Occipital lobe (tissue), 2 donors: ENCODE measurements around the gene MYO1D. TPM values are rescaled to one million over a fixed set of nuclear protein-coding genes. Genes with fewer than 3 reads are reported as not detected.
"Not testable (repeated sequence)": the region's sequence is repeated elsewhere in the genome, so short reads cannot be mapped to it uniquely, and the experiment has no call there.

ENCODE experiments used
- DNase-seq: peaks from one replicate; lab custom pipeline; 2025; lab: John Stamatoyannopoulos, UW
- total RNA-seq: library from RNA; depleted of rRNA; stranded (reverse); fragments of >200 nt; gene quantifications from one replicate; pipeline ENCODE4 v1.2.3, GENCODE V29; 2014

The MYO1D gene
- total RNA-seq, 1 donor from 2014 or later, result 61.0 TPM

GRCh38 chr17:32894245-32894644, 17.3 kb upstream of the MYO1D start:
- DNase-seq, result no peak

GRCh38 chr17:32887410-32887809, 10.5 kb upstream of the MYO1D start:
- DNase-seq, result not testable (repeated sequence)

DNA sequence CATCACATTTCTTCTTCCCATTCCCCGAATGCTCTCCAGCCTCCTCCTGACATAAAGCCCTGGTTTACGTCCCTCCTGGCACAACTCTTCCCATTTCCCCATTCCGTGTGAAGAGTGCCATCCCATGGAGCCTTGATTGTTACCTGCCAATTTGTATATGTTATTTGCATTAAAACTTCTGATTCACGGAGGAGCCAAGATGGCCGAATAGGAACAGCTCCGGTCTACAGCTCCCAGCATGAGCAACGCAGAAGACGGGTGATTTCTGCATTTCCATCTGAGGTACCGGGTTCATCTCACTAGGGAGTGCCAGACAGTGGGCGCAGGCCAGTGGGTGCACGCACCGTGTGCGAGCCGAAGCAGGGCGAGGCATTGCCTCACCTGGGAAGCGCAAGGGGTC, 10.0 kb upstream of the MYO1D start:
- not testable (repeated sequence) for DNase-seq

GRCh38 chr17:32882734-32883133, 5.8 kb upstream of the MYO1D start:
- no peak for DNase-seq

DNA sequence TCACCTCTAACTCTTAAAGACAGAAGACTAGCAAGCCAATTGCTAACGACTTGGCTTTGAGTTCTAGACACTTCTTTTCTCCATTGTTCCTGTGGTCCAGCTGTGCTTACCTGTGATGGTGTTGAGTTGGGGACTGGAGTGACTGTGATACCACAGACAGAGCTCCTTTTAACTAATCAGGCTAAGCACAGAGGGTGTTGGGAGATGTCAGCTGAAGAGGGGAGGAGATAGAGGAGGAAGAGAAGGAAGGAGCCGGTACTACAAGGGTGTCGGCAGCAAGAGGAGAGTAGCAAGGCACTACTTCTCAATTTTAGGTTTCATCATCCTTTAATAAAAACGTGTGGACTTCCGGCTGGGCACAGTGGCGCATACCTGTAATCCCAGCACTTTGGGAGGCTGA, 5.1 kb upstream of the MYO1D start:
- DNase-seq, result no peak

DNA sequence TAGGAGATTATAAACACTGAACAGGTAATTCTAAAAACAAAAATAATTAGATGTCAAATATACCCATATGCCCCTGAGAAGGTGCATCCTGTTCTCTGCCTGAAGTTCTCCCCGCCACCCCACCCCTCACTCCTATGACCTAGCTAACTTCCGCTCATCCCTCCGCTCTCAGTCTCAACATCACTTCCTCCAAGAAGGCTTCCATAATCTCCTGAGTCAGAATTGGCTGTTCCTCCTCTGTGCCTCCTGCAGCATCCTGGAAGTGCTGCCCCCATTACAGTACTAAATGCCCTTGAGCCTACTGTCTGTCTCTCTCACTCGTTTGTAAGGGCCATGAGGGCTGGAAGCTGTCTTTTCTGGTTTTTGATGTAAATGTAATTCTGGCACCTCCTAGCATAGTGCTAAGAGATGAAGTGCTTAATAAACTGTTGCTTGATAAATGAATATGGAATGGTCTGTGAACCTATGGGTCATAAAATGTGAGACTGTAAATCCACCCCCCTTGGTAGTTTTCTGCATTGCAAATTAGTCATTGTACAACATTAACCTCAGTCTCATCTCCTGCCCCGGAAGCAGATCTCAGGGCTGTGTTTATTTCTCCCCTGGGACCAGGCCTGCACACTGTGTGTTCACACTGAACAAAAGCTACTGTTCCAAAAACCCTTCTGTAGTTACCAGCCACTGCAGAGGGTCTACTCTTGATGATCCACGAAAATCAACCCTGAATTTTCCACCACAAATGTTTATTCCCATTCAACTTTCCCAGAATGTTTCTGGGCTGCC, 3.9 kb upstream of the MYO1D start:
- DNase-seq, result no peak

DNA sequence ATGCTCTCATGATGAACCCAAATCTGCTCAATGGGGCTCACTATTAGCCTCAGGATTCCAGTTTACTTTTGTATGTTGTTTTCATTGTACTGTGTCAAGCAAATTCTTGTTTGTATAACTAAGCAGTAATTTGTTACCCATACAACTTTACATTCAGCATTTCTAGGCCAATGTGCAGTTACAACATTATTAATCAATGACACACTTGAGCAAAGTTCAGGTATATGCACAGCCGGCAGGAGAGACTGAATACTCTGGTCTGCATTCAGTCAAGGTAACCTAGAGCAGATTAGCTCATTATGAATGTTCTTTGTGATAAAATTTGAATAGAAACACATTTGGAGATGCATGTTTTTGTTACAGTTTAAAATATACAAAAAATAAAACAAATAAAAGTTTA, 2.2 kb upstream of the MYO1D start:
- DNase-seq, result no peak

DNA sequence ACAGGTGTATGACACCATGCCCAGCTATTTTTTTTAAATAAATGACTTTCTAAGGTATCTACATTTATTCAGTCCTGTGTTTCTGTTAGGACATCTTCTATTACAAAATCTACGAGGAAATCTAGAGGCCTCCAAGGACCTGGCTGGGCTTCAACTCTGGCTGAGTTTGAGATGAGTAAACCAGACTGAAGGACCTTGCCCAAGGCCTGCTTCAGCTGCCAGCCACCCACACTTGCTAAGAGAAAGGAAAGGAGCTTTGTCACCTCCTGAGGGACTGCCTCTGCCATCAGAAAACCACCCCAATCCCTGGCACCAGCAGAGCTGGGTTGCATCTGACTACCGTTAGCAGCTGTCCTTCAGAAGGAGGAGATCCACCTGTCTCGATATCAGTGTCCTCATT, 1.3 kb upstream of the MYO1D start:
- peak; percentile 29 for DNase-seq

DNA sequence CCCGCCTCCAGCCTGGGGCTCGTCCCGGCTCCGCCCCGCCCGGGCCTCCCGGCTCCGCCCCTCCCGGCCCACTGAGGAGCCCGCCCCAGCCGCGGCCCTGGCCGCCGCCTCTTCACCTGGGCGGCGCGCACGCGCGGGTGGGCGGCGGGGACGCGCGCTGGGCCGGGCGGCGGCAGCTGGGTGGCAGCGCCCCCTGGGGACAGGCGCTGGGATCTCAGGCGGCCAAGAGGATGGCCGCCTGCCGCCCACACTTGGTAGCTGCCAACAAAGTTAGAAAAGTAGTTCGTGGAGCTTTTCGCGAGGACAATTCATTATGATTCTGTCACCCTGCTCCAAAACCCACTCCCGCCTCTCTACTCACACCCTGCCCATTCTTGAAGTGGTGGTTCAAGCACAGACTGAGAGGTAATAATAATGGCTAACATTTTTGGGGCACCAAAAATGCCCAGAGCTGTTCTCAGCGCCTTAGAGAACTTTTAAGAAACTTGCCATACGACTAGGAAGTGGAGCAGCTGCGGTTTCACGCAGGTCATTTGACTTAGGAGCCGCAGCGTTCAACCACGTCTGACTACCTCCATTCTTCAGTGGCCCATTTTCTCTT, 340 bp upstream of the MYO1D start:
- peak; percentile 80 for DNase-seq

DNA sequence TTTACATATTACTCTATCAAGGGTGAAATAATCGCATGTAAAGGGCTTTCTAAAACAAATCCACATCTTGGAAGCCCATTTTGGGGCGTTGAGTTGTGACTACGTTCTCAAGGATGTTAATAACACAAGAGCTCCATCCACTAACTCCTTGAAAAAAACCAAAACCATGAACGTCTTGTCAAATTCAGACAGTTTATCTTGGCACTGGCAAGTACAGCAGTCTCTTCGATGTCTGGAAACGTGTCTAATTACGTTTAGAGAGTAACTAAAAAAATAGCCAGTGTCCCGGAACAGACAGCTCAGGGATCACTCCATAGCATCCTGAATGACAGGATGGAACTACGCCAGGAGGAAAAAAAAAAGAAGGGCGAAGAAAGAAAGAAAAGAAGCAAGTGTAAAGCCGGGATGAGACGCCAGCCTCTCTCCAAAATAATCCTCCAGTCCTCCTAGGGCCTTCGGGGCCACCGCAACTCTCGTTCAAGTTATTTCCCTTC, 954 bp downstream of the MYO1D start:
- no peak for DNase-seq

DNA sequence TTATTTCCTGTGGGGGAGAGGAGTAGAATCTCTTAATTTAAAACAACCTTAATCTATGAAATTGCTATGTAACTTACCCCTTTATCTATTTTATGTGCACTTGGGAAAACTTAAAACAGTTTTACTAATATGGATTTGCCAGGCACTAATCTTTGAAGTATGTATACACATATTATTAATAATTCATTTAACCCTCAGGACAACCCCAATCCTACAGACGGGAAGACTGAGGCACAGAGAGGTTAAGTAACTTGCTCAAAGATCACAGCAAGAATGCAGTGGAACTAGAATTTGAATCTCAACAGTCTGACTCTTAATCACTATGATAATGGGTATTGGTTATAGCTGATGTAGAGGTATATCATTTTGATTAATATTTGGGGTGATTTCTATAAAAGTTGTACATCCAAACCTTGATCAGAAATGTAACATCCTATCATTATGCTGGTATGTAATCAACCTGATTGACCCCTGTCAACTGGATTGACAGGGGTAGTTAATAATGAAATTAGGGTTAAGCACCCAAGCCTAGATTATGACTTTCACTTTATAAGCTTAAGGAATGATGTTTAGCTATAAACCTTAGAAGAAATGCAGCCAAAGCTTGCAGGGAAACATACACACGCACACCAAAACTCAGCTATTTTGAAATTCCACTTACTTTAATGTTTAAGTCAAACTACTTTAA, 1.6 kb downstream of the MYO1D start:
- DNase-seq, result no peak

GRCh38 chr17:32873114-32873513, 3.8 kb downstream of the MYO1D start:
- DNase-seq, result no peak

GRCh38 chr17:32871746-32872145, 5.2 kb downstream of the MYO1D start:
- no peak for DNase-seq

GRCh38 chr17:32870969-32871368, 6.0 kb downstream of the MYO1D start:
- DNase-seq, result no peak

- no peak for DNase-seq
These were observed 6.8 kb downstream of the MYO1D start for GRCh38 chr17:32870027-32870670.

DNA sequence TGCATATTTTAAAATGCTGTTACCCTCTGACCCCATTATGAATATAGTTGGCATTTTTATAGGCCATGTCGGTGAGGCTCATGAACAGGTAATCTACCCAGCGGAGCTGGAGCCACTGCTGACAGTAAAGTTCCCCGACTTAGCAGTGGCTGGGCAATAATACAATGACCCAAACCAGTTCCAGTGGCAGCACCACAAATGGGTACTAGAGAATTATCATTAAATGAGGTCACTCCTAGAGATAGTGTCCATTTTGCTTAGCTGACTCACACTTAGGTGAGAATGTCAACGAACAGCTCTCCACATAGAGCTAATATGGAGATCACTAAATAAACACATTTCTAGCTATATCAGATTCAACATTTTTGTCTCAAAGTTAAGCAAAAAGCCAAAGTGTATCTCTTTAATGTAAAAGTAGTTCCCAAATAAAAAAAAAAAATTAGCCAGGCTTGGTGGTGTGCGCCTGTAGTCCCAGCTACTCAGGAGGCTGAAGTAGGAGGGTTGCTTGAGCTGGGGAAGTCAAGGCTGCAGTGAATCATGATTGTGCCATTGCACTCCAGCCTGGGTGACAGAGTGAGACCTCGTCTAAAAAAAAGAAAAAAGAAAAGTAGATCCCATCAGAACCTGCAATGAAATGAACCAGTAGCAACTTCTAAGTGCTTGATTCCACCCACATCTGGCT, 7.4 kb downstream of the MYO1D start:
- no peak for DNase-seq

DNA sequence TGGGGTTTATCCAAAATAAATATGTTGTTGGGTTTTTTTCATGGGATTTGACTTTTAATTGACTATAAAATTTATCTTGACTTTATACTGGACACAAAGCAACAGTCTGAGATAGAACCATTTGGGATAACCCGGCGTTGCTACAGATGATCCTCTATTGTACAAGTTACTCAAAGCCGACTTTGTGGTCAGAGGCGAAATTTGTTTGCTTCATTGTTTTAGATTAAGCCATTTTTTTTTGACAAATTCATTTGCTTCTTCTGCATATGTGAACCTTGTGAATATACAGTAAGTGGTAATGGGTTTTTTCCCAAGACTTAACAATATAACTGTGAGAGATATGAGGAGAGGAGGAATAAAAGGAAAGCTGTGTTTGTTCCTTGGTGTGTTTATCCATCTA, 11.8 kb downstream of the MYO1D start:
- DNase-seq, result no peak

DNA sequence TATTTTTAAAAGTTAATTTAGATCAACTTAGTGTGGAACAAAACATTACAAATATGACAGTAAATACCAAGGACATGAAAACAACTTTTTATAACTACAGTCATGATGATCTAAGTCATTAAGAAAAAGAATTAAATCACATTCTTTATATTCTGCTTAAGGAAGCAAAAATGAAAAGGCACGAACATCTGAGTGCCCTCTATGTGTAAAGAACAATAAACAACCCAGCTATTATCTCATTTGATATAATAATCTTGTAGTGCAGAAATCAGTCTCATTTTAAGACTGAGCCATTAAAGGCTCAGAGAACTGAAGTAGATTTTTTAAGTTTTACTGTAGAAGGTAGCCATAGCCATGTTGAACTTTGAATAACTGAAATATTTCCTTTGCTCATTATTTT, 13.4 kb downstream of the MYO1D start:
- DNase-seq, result no peak

- DNase-seq, result no peak
These were observed 14.0 kb downstream of the MYO1D start for GRCh38 chr17:32862940-32863339.

GRCh38 chr17:32861981-32862380, 14.9 kb downstream of the MYO1D start:
- no peak for DNase-seq

DNA sequence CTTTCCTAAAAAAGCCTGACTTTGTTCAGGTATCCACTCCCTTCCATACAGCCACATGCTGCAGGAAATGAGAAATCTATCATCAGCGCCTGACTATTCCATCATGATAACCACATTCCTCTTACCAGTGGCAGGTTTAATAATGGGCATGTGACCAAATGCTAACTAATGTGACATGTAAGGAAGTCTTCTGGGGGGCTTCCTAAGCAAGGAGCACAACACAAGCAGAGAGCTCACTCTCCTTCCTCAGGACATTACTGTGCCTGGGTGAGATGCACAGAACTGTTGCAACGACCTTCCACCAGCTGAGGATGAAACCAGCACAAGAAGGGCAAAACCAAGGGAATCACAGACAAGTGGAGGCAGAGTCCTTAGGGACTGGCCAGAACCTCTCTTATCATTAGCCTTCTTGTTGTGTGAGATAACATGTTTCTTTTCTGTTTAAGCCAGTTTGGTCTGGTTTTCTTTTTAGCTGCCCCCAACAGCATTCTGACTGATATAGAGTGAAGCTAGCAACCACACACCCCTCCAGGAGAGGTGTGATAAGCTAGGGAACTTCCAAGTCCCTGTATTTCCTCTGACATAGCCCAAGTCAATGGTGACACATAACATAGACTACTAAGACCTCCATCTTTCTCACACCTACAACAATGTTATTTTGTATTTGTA, 16.9 kb downstream of the MYO1D start:
- no peak for DNase-seq
